HCT116 (cell line): ENCODE data around the gene MEIOSIN. TPM values are rescaled to one million over a fixed set of nuclear protein-coding genes. Genes with fewer than 3 reads are reported as not detected.

ENCODE experiments used
- ATAC-seq: fragments of 200-7000 bp; cut with Tn5 transposase; 2 replicates; pipeline ENCODE4 v1.9.1; 2020; ENCODE audit warnings: mild to moderate bottlenecking, moderate library complexity
- BruUV-seq: library from RNA; stranded (reverse); fragments of 400-500 nt; replicated peaks from 2 replicates; lab custom pipeline; 2021; lab: Mats Ljungman, UMichigan
- CTCF ChIA-PET: fragments of 300-600 bp; sonication (Branson Sonifier 250); formaldehyde crosslinking; loops from one replicate; lab custom pipeline; 2021; ENCODE audit warnings: antibody characterized with exemption; lab: Charles Lee
- POLR2A ChIA-PET: fragments of 300-600, 350-600 bp; sonication (Branson Sonifier 250); formaldehyde crosslinking; loops from one replicate; lab custom pipeline; 2021; ENCODE audit warnings: antibody characterized with exemption; lab: Charles Lee
- RAD21 ChIA-PET, 2 experiments: fragments of 300-600 bp; sonication (Branson Sonifier 250); formaldehyde crosslinking; loops; one replicate each; lab custom pipeline; 2023; ENCODE audit warnings: low total read pairs in 2 of 2; ENCODE audit not compliant: uncharacterized antibody in 2 of 2, unreplicated experiment in 2 of 2, low non-redundant PET in 1 of 2; lab: Charles Lee
- DNase-seq: peaks from one replicate; pipeline ENCODE4 v3.0.0-alpha.2; 2010; ENCODE audit warnings: low read depth, low spot score
- H2AFZ ChIP-seq: fragments of 200-600 bp; shearing (Covaris generic), sonication (generic); 2 replicates; pipeline ENCODE4 v1.6.1; 2017; ENCODE audit warnings: low read depth, mixed run types, mixed read lengths, antibody characterized with exemption, low read length; ENCODE audit not compliant: poor library complexity, severe bottlenecking
- H3K27ac ChIP-seq: 2 replicates; pipeline ENCODE4 v1.5.1; 2012; ENCODE audit warnings: low read depth, low read length
- H3K27me3 ChIP-seq: fragments of 200-600 bp; sonication (generic); 2 replicates; pipeline ENCODE4 v1.6.1; 2016; ENCODE audit warnings: mixed run types, low read length, mixed read lengths; ENCODE audit not compliant: insufficient read depth
- H3K36me3 ChIP-seq, 2 experiments: fragments of 200-500 bp in 1 of 2; fragments of 200-600 bp in 1 of 2; sonication (Bioruptor generic) in 1 of 2; sonication (generic) in 1 of 2; 2 replicates each; pipeline versions ENCODE4 v1.5.1 to v1.6.1; 2014 to 2016; ENCODE audit warnings: low read length in 2 of 2, inconsistent platforms in 1 of 2, mixed read lengths in 1 of 2, mixed run types in 1 of 2; ENCODE audit not compliant: insufficient read depth in 2 of 2, control insufficient read depth in 1 of 2
- H3K4me1 ChIP-seq, 2 experiments: fragments of 200-600 bp in 1 of 2; sonication (generic) in 1 of 2; 2 replicates each; pipeline versions ENCODE4 v1.5.1 to v1.6.1; 2012 to 2017; ENCODE audit warnings: low read length in 2 of 2, inconsistent platforms in 1 of 2, mild to moderate bottlenecking in 1 of 2, mixed read lengths in 1 of 2, mixed run types in 1 of 2, moderate library complexity in 1 of 2; ENCODE audit not compliant: insufficient read depth in 2 of 2, control insufficient read depth in 1 of 2
- H3K4me2 ChIP-seq: fragments of 200-600 bp; sonication (generic); 2 replicates; pipeline ENCODE4 v1.6.1; 2017; ENCODE audit warnings: mixed run types, low read length, mixed read lengths
- H3K4me3 ChIP-seq, 2 experiments: fragments of 200-600 bp in 1 of 2; sonication (generic) in 1 of 2; replicated peaks in 1 of 2; 2 replicates each; pipeline ENCODE4 v1.5.1; 2011 to 2016; ENCODE audit warnings: low read length in 2 of 2, control low read depth in 1 of 2, low read depth in 1 of 2, mild to moderate bottlenecking in 1 of 2, mixed read lengths in 1 of 2, mixed run types in 1 of 2
- H3K79me2 ChIP-seq: fragments of 200-600 bp; sonication (generic); 2 replicates; pipeline ENCODE4 v1.6.1; 2017; ENCODE audit warnings: mild to moderate bottlenecking, mixed run types, low read length, moderate library complexity, mixed read lengths; ENCODE audit not compliant: insufficient read depth
- H3K9ac ChIP-seq: fragments of 200-600 bp; sonication (generic); 2 replicates; pipeline ENCODE4 v1.6.1; 2016; ENCODE audit warnings: low read length, mixed read lengths
- H3K9me2 ChIP-seq: fragments of 200-600 bp; sonication (generic), shearing (Covaris generic); 2 replicates; pipeline ENCODE4 v1.6.1; 2017; ENCODE audit warnings: mixed run types, mild to moderate bottlenecking, moderate library complexity; ENCODE audit not compliant: insufficient read depth
- H3K9me3 ChIP-seq, 2 experiments: fragments of 200-500 bp in 1 of 2; fragments of 200-600 bp in 1 of 2; sonication (Bioruptor generic) in 1 of 2; sonication (generic) in 1 of 2; 2 replicates each; pipeline ENCODE4 v1.6.1; 2014 to 2017; ENCODE audit warnings: low read length in 2 of 2, mixed read lengths in 2 of 2, inconsistent platforms in 1 of 2, low read depth in 1 of 2, mild to moderate bottlenecking in 1 of 2, mixed run types in 1 of 2, moderate library complexity in 1 of 2; ENCODE audit not compliant: control insufficient read depth in 1 of 2, insufficient read depth in 1 of 2
- H4K20me1 ChIP-seq: fragments of 200-600 bp; sonication (generic), shearing (Covaris generic); 2 replicates; pipeline ENCODE4 v1.6.1; 2017; ENCODE audit warnings: mixed run types, mild to moderate bottlenecking, moderate library complexity; ENCODE audit not compliant: insufficient read depth
- CBX3 ChIP-seq: IDR thresholded peaks from 2 replicates; pipeline ENCODE4 v1.6.1; 2012; ENCODE audit warnings: low read depth
- CTCF ChIP-seq, 3 experiments: fragments of 200-600 bp in 1 of 3; sonication (generic) in 1 of 3; IDR thresholded peaks in 2 of 3; conservative IDR thresholded peaks in 1 of 3; 2 replicates each; pipeline ENCODE4 v1.5.1; 2012 to 2017; ENCODE audit warnings: low read depth in 2 of 3, low read length in 2 of 3, antibody characterized with exemption in 1 of 3, borderline replicate concordance in 1 of 3, control low read depth in 1 of 3, mild to moderate bottlenecking in 1 of 3, mixed read lengths in 1 of 3, mixed run types in 1 of 3, moderate library complexity in 1 of 3; ENCODE audit not compliant: insufficient read depth in 1 of 3
- ELF1 ChIP-seq: IDR thresholded peaks from 2 replicates; pipeline ENCODE4 v1.6.1; 2012; ENCODE audit warnings: low read depth, borderline replicate concordance
- EZH2 ChIP-seq: fragments of 200-600 bp; sonication (generic); IDR thresholded peaks from 2 replicates; pipeline ENCODE4 v1.6.1; 2017; ENCODE audit warnings: antibody characterized with exemption, mixed run types
- EZH2phosphoT487 ChIP-seq: fragments of 200-600 bp; IDR thresholded peaks from 2 replicates; pipeline ENCODE4 v1.6.1; 2018; ENCODE audit warnings: antibody characterized with exemption, borderline replicate concordance
- FOSL1 ChIP-seq: IDR thresholded peaks from 2 replicates; pipeline ENCODE4 v1.6.1; 2012; ENCODE audit warnings: low read depth
- MAX ChIP-seq: IDR thresholded peaks from 2 replicates; pipeline ENCODE4 v1.6.1; 2012
- POLR2AphosphoS5 ChIP-seq: IDR thresholded peaks from 2 replicates; pipeline ENCODE4 v1.6.1; 2011; ENCODE audit warnings: mild to moderate bottlenecking, low read depth, low read length, moderate library complexity
- RAD21 ChIP-seq: IDR thresholded peaks from 2 replicates; pipeline ENCODE4 v1.6.1; 2012; ENCODE audit warnings: low read depth, mild to moderate bottlenecking
- REST ChIP-seq: IDR thresholded peaks from 2 replicates; pipeline ENCODE4 v1.6.1; 2012; ENCODE audit warnings: low read depth
- SP1 ChIP-seq: IDR thresholded peaks from 2 replicates; pipeline ENCODE4 v1.6.1; 2012; ENCODE audit warnings: low read depth
- TCF7L2 ChIP-seq: IDR thresholded peaks from 2 replicates; pipeline ENCODE4 v1.7.0; 2011; ENCODE audit warnings: borderline replicate concordance, inconsistent platforms; ENCODE audit not compliant: insufficient read depth, insufficient read length; ENCODE audit errors: extremely low read depth
- YY1 ChIP-seq: IDR thresholded peaks from 2 replicates; pipeline ENCODE4 v1.6.1; 2011; ENCODE audit warnings: low read length, low read depth, moderate library complexity, mild to moderate bottlenecking; ENCODE audit not compliant: insufficient replicate concordance; ENCODE audit errors: extremely low read depth
- intact Hi-C: fragments of 100-400 bp; cut with micrococcal nuclease; formaldehyde crosslinking; loops from 2 replicates; pipeline ENCODE4 v1.10.0; 2022
- total RNA-seq: library from RNA; stranded (reverse); gene quantifications from one replicate; pipeline ENCODE4 v1.2.1, GENCODE V29; 2021; ENCODE audit not compliant: unreplicated experiment

MEIOSIN gene
- total RNA-seq, 1 experiment from 2014 or later, result 2.1 TPM

GRCh38 chr19:45762870-45763631 is 29.8 kb downstream of the MEIOSIN start:
- H3K4me1 ChIP-seq, result peaks cover 6 to 30% of the 10 kb centered on the region in 2 experiments; a peak in 3 of 4 replicates
- H3K79me2 ChIP-seq, result no peaks in the 10 kb centered on the region
- intact Hi-C loops, result no loop called here
- ATAC-seq (no peak), DNase-seq (no peak)
- no peak overlapping the region for H3K4me2 ChIP-seq
- RAD21 ChIA-PET, result no interaction called here
- no TSS peak for BruUV-seq
- no peaks in the 10 kb centered on the region for H3K9me3 ChIP-seq
- CTCF ChIA-PET, result no interaction called here
- POLR2A ChIA-PET, result no interaction called here
- no peak overlapping the region for H3K9ac ChIP-seq
- TF ChIP-seq SP1 (no peak), CBX3 (no peak)
- H4K20me1 ChIP-seq, result no peaks in the 10 kb centered on the region
- no peaks in the 10 kb centered on the region for H3K36me3 ChIP-seq
- H3K27ac ChIP-seq, result no peak overlapping the region
- H3K4me3 ChIP-seq, result no peak overlapping the region
- no peaks in the 10 kb centered on the region for H3K27me3 ChIP-seq
- no peaks in the 10 kb centered on the region for H3K9me2 ChIP-seq
- H2AFZ ChIP-seq, result no peak overlapping the region

GRCh38 chr19:45763691-45764294 is 30.6 kb downstream of the MEIOSIN start:
- no peak overlapping the region for H3K9ac ChIP-seq
- no peak overlapping the region for H3K4me3 ChIP-seq
- intact Hi-C loops, result no loop called here
- H2AFZ ChIP-seq, result no peak overlapping the region
- ChIA-PET RAD21 (no interaction called here), POLR2A (no interaction called here), CTCF (no interaction called here)
- H3K79me2 ChIP-seq, result no peaks in the 10 kb centered on the region
- no peak overlapping the region for H3K27ac ChIP-seq
- no peaks in the 10 kb centered on the region for H4K20me1 ChIP-seq
- BruUV-seq, result no TSS peak
- H3K27me3 ChIP-seq, result no peaks in the 10 kb centered on the region
- no peaks in the 10 kb centered on the region for H3K9me3 ChIP-seq
- no peaks in the 10 kb centered on the region for H3K9me2 ChIP-seq
- DNase-seq (no peak), ATAC-seq (no peak)
- H3K4me1 ChIP-seq, result peaks cover 6 to 31% of the 10 kb centered on the region in 2 experiments; a peak in 3 of 4 replicates
- no peaks in the 10 kb centered on the region for H3K36me3 ChIP-seq
- H3K4me2 ChIP-seq, result no peak overlapping the region
- TF ChIP-seq RAD21 (no peak), CTCF (IDR thresholded peaks at IDR 0.05 in 2 of 3, conservative IDR thresholded peaks at IDR 0.05 in 1 of 3; ENCODE audit: borderline replicate concordance in 1 of 3, insufficient read depth in 1 of 3, low read depth in 2 of 3, low read length in 2 of 3) (no peak), REST (no peak), TCF7L2 (no peak), ELF1 (no peak), SP1 (no peak), EZH2phosphoT487 (no peak), EZH2 (no peak), FOSL1 (no peak), MAX (no peak), YY1 (no peak), POLR2AphosphoS5 (no peak)
